Natural killer cell (primary cell): ENCODE measurements around the gene STAG1. TPM values are rescaled to one million over a fixed set of nuclear protein-coding genes. Genes with fewer than 3 reads are reported as not detected.

ENCODE experiments used
- ATAC-seq, 3 donors: fragments of 150-1000 bp in 2 of 3; fragments of 200-7000 bp in 1 of 3; cut with Tn5 transposase; 1 replicate in 1 of 3; 2 replicates in 2 of 3; pipeline ENCODE4 v1.10.0; 2021; ENCODE audit warnings: mild to moderate bottlenecking in 2 of 3, moderate library complexity in 2 of 3
- DNase-seq, 2 donors: peaks; one replicate each; pipeline versions ENCODE4 v3.0.0 to v3.0.0-alpha.2; 2013 to 2021; ENCODE audit warnings: mixed read lengths in 1 of 2
- H3K27ac ChIP-seq: one replicate; pipeline ENCODE4 v1.5.1; 2013; ENCODE audit warnings: mild to moderate bottlenecking, low read length
- H3K27me3 ChIP-seq: one replicate; pipeline ENCODE4 v1.6.1; 2013; ENCODE audit warnings: low read length; ENCODE audit not compliant: control insufficient read depth, insufficient read depth
- H3K36me3 ChIP-seq: one replicate; pipeline ENCODE4 v1.6.1; 2013; ENCODE audit warnings: low read length; ENCODE audit not compliant: control insufficient read depth, insufficient read depth
- H3K4me1 ChIP-seq: one replicate; pipeline ENCODE4 v1.6.1; 2013; ENCODE audit warnings: low read length; ENCODE audit not compliant: control insufficient read depth, insufficient read depth
- H3K4me3 ChIP-seq: one replicate; pipeline ENCODE4 v1.5.1; 2013; ENCODE audit warnings: low read length
- H3K9me3 ChIP-seq: one replicate; pipeline ENCODE4 v1.6.1; 2013; ENCODE audit warnings: low read length; ENCODE audit not compliant: control insufficient read depth, insufficient read depth
- H3K27ac Mint-ChIP-seq, 2 donors: one replicate each; pipeline ENCODE4 v1.8.0; 2022; ENCODE audit warnings: mild to moderate bottlenecking in 2 of 2, mixed read lengths in 2 of 2, moderate library complexity in 1 of 2
- H3K27me3 Mint-ChIP-seq, 2 donors: one replicate each; pipeline ENCODE4 v1.8.0; 2022; ENCODE audit warnings: low read depth in 2 of 2, mixed read lengths in 2 of 2
- H3K36me3 Mint-ChIP-seq: one replicate; pipeline ENCODE4 v1.8.0; 2022; ENCODE audit warnings: mixed read lengths
- H3K4me1 Mint-ChIP-seq, 2 donors: one replicate each; pipeline ENCODE4 v1.8.0; 2022; ENCODE audit warnings: mixed read lengths in 2 of 2
- H3K4me3 Mint-ChIP-seq: one replicate; pipeline ENCODE4 v1.8.0; 2022; ENCODE audit warnings: mild to moderate bottlenecking, moderate library complexity, mixed read lengths
- H3K9me3 Mint-ChIP-seq, 2 donors: one replicate each; pipeline ENCODE4 v1.8.0; 2022; ENCODE audit warnings: mixed read lengths in 2 of 2
- CTCF ChIP-seq: fragments of 200-600 bp; IDR thresholded peaks from one replicate; pipeline ENCODE4 v1.8.0; 2022; ENCODE audit warnings: antibody characterized with exemption
- WGBS: methylation state at CpG from one replicate; pipeline ENCODE4 v1.1.7; 2013; ENCODE audit warnings: missing lambda C conversion rate; ENCODE audit not compliant: insufficient coverage; 5-methylcytosine and 5-hydroxymethylcytosine counted together
- intact Hi-C: fragments of 100-400 bp; cut with micrococcal nuclease; formaldehyde crosslinking; loops from one replicate; pipeline ENCODE4 v1.14.2; 2022
- total RNA-seq, 4 donors: library from RNA; stranded (reverse); fragments of 120-200 nt in 1 of 4; gene quantifications; one replicate each; pipeline versions ENCODE4 v1.2.3 to v1.2.4, GENCODE V29; 2013 to 2022

Gene STAG1
- total RNA-seq, 3 donors from 2014 or later (not counting 1 experiment from before 2014, with no cell fraction given), result 55.1 to 66.2 (median 60.3) TPM

DNA sequence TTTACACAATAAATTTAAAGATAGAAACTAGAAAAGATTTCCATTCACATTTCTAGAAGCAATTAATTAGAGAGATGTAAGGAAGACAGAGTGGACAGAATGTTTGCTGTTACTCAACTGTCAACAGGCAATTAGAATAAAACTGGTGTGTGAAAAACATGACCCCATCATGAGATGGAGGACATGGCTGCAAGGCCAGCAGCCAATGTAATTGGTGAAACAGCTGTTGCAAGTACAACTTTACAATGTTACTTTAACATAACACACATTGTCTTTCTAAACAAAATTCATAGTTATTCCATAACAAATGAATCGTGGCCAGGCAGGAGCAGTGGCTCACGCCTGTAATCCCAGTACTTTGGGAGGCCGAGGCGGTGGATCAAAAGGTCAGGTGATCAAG lies 28.6 kb upstream of the STAG1 start:
- no peaks in the 10 kb centered on the region for H3K9me3 Mint-ChIP-seq
- intact Hi-C loops, result no loop called here
- H3K4me1 ChIP-seq, result no peaks in the 10 kb centered on the region
- TF ChIP-seq CTCF, result no peak
- H3K4me3 Mint-ChIP-seq, result no peak overlapping the region
- DNase-seq, result no peak
- no peaks in the 10 kb centered on the region for H3K36me3 ChIP-seq
- H3K9me3 ChIP-seq, result no peaks in the 10 kb centered on the region
- no peak overlapping the region for H3K27ac ChIP-seq
- H3K27ac Mint-ChIP-seq, result no peak overlapping the region
- no peaks in the 10 kb centered on the region for H3K27me3 ChIP-seq
- no peak for ATAC-seq
- no peaks in the 10 kb centered on the region for H3K36me3 Mint-ChIP-seq
- 96% methylated on average over 4 of the region's 4 CpGs for WGBS
- no peaks in the 10 kb centered on the region for H3K4me1 Mint-ChIP-seq
- no peaks in the 10 kb centered on the region for H3K27me3 Mint-ChIP-seq
- no peak overlapping the region for H3K4me3 ChIP-seq

GRCh38 chr3:136778865-136779264 lies 26.7 kb upstream of the STAG1 start:
- TF ChIP-seq CTCF, result no peak
- DNase-seq, result no peak
- Mint-ChIP-seq H3K9me3 (no peaks in the 10 kb centered on the region), H3K4me3 (no peak overlapping the region), H3K36me3 (no peaks in the 10 kb centered on the region), H3K4me1 (no peaks in the 10 kb centered on the region), H3K27me3 (no peaks in the 10 kb centered on the region), H3K27ac (no peak overlapping the region)
- H3K4me3 ChIP-seq, result no peak overlapping the region
- no peaks in the 10 kb centered on the region for H3K27me3 ChIP-seq
- no peaks in the 10 kb centered on the region for H3K4me1 ChIP-seq
- H3K9me3 ChIP-seq, result no peaks in the 10 kb centered on the region
- H3K36me3 ChIP-seq, result no peaks in the 10 kb centered on the region
- intact Hi-C loops, result no loop called here
- H3K27ac ChIP-seq, result no peak overlapping the region
- WGBS, result 91% methylated on average over 4 of the region's 4 CpGs
- ATAC-seq, result no peak

GRCh38 chr3:136772709-136773108 lies 20.5 kb upstream of the STAG1 start:
- Mint-ChIP-seq H3K4me1 (no peaks in the 10 kb centered on the region), H3K27me3 (no peaks in the 10 kb centered on the region), H3K9me3 (no peaks in the 10 kb centered on the region), H3K27ac (no peak overlapping the region), H3K4me3 (no peak overlapping the region), H3K36me3 (no peaks in the 10 kb centered on the region)
- Histone ChIP-seq H3K27me3 (no peaks in the 10 kb centered on the region), H3K9me3 (no peaks in the 10 kb centered on the region), H3K27ac (no peak overlapping the region), H3K36me3 (no peaks in the 10 kb centered on the region), H3K4me3 (no peak overlapping the region), H3K4me1 (no peaks in the 10 kb centered on the region)
- TF ChIP-seq CTCF, result no peak
- DNase-seq (no peak), ATAC-seq (no peak)
- intact Hi-C loops, result no loop called here
- 88% methylated on average over 1 of the region's 1 CpG for WGBS
